ENCODE results near the gene CLINT1. TPM values are rescaled to one million over a fixed set of nuclear protein-coding genes. Genes with fewer than 3 reads are reported as not detected.
A peak's percentile ranks its signal among the peaks of the same experiment; 100 is the strongest.

Gene CLINT1
- total and polyA plus RNA-seq, 2 donors: 44.7 to 54.1 TPM

- no peaks in the 10 kb centered on the region for H3K9me3 ChIP-seq (ENCODE audit: control insufficient read depth in 2 of 2, insufficient read depth in 1 of 2, low read length in 1 of 2)
- peaks cover 9 to 17% of the 10 kb centered on the region in 2 donors for H3K36me3 ChIP-seq (ENCODE audit: control insufficient read depth in 2 of 2, insufficient read depth in 2 of 2, low read length in 1 of 2)
- no peak for DNase-seq (ENCODE audit: low read depth in 6 of 9, low spot score in 9 of 9)
- no peak overlapping the region for H3K4me3 ChIP-seq (ENCODE audit: low read length in 2 of 2)
- H3K27ac ChIP-seq (ENCODE audit: low read depth in 1 of 2, low read length in 1 of 2): no peak overlapping the region
- H3K27me3 ChIP-seq (ENCODE audit: control insufficient read depth in 2 of 2, insufficient read depth in 1 of 2, low read length in 1 of 2): no peaks in the 10 kb centered on the region
- no peaks in the 10 kb centered on the region for H3K4me1 ChIP-seq (ENCODE audit: control insufficient read depth in 2 of 2, insufficient read depth in 2 of 2, low read length in 2 of 2)
- WGBS: over 99% methylated on average over 2 of the region's 2 CpGs
These were observed 40.6 kb downstream of the CLINT1 start for GRCh38 chr5:157818368-157818767.

- no peak for DNase-seq (ENCODE audit: low read depth in 6 of 9, low spot score in 9 of 9)
- H3K9me3 ChIP-seq (ENCODE audit: control insufficient read depth in 2 of 2, insufficient read depth in 1 of 2, low read length in 1 of 2): no peaks in the 10 kb centered on the region
- WGBS: 99% methylated on average over 2 of the region's 2 CpGs
- no peak overlapping the region for H3K4me3 ChIP-seq (ENCODE audit: low read length in 2 of 2)
- no peaks in the 10 kb centered on the region for H3K27me3 ChIP-seq (ENCODE audit: control insufficient read depth in 2 of 2, insufficient read depth in 1 of 2, low read length in 1 of 2)
- no peak overlapping the region for H3K27ac ChIP-seq (ENCODE audit: low read depth in 1 of 2, low read length in 1 of 2)
- peaks cover 9 to 21% of the 10 kb centered on the region in 2 donors for H3K36me3 ChIP-seq (ENCODE audit: control insufficient read depth in 2 of 2, insufficient read depth in 2 of 2, low read length in 1 of 2)
- no peaks in the 10 kb centered on the region for H3K4me1 ChIP-seq (ENCODE audit: control insufficient read depth in 2 of 2, insufficient read depth in 2 of 2, low read length in 2 of 2)
These were observed 41.0 kb downstream of the CLINT1 start for GRCh38 chr5:157817928-157818327.

- Histone ChIP-seq H3K36me3 (ENCODE audit: control insufficient read depth in 2 of 2, insufficient read depth in 2 of 2, low read length in 1 of 2) (peaks cover 9 to 26% of the 10 kb centered on the region in 2 donors), H3K4me1 (ENCODE audit: control insufficient read depth in 2 of 2, insufficient read depth in 2 of 2, low read length in 2 of 2) (no peaks in the 10 kb centered on the region), H3K27me3 (ENCODE audit: control insufficient read depth in 2 of 2, insufficient read depth in 1 of 2, low read length in 1 of 2) (no peaks in the 10 kb centered on the region), H3K27ac (ENCODE audit: low read depth in 1 of 2, low read length in 1 of 2) (no peak overlapping the region), H3K9me3 (ENCODE audit: control insufficient read depth in 2 of 2, insufficient read depth in 1 of 2, low read length in 1 of 2) (no peaks in the 10 kb centered on the region), H3K4me3 (ENCODE audit: low read length in 2 of 2) (no peak overlapping the region)
- DNase-seq (ENCODE audit: low read depth in 6 of 9, low spot score in 9 of 9): no peak
- 97% methylated on average over 5 of the region's 5 CpGs for WGBS
These were observed 41.6 kb downstream of the CLINT1 start for GRCh38 chr5:157817387-157817702.

- Histone ChIP-seq H3K9me3 (ENCODE audit: control insufficient read depth in 2 of 2, insufficient read depth in 1 of 2, low read length in 1 of 2) (no peaks in the 10 kb centered on the region), H3K36me3 (ENCODE audit: control insufficient read depth in 2 of 2, insufficient read depth in 2 of 2, low read length in 1 of 2) (peaks cover 12 to 32% of the 10 kb centered on the region in 2 donors), H3K4me1 (ENCODE audit: control insufficient read depth in 2 of 2, insufficient read depth in 2 of 2, low read length in 2 of 2) (no peaks in the 10 kb centered on the region), H3K27me3 (ENCODE audit: control insufficient read depth in 2 of 2, insufficient read depth in 1 of 2, low read length in 1 of 2) (no peaks in the 10 kb centered on the region), H3K4me3 (ENCODE audit: low read length in 2 of 2) (no peak overlapping the region), H3K27ac (ENCODE audit: low read depth in 1 of 2, low read length in 1 of 2) (no peak overlapping the region)
- 75% methylated on average over 1 of the region's 1 CpG for WGBS
- DNase-seq (ENCODE audit: low read depth in 6 of 9, low spot score in 9 of 9): peak in 2 of 9 donors; percentile 19 to 47
These were observed 42.1 kb downstream of the CLINT1 start for GRCh38 chr5:157816682-157817386.

GRCh38 chr5:157812086-157812485 is 46.9 kb downstream of the CLINT1 start:
- Histone ChIP-seq H3K4me3 (ENCODE audit: low read length in 2 of 2) (no peak overlapping the region), H3K36me3 (ENCODE audit: control insufficient read depth in 2 of 2, insufficient read depth in 2 of 2, low read length in 1 of 2) (peaks cover 22 to 58% of the 10 kb centered on the region in 2 donors), H3K9me3 (ENCODE audit: control insufficient read depth in 2 of 2, insufficient read depth in 1 of 2, low read length in 1 of 2) (no peaks in the 10 kb centered on the region), H3K27me3 (ENCODE audit: control insufficient read depth in 2 of 2, insufficient read depth in 1 of 2, low read length in 1 of 2) (no peaks in the 10 kb centered on the region), H3K4me1 (ENCODE audit: control insufficient read depth in 2 of 2, insufficient read depth in 2 of 2, low read length in 2 of 2) (no peaks in the 10 kb centered on the region), H3K27ac (ENCODE audit: low read depth in 1 of 2, low read length in 1 of 2) (no peak overlapping the region)
- no peak for DNase-seq (ENCODE audit: low read depth in 6 of 9, low spot score in 9 of 9)
- 97% methylated on average over 2 of the region's 2 CpGs for WGBS

- H3K4me3 ChIP-seq (ENCODE audit: low read length in 2 of 2): no peak overlapping the region
- WGBS: over 99% methylated on average over 2 of the region's 2 CpGs
- no peak overlapping the region for H3K27ac ChIP-seq (ENCODE audit: low read depth in 1 of 2, low read length in 1 of 2)
- H3K9me3 ChIP-seq (ENCODE audit: control insufficient read depth in 2 of 2, insufficient read depth in 1 of 2, low read length in 1 of 2): no peaks in the 10 kb centered on the region
- H3K4me1 ChIP-seq (ENCODE audit: control insufficient read depth in 2 of 2, insufficient read depth in 2 of 2, low read length in 2 of 2): no peaks in the 10 kb centered on the region
- H3K27me3 ChIP-seq (ENCODE audit: control insufficient read depth in 2 of 2, insufficient read depth in 1 of 2, low read length in 1 of 2): no peaks in the 10 kb centered on the region
- no peak for DNase-seq (ENCODE audit: low read depth in 6 of 9, low spot score in 9 of 9)
- peaks cover 25 to 68% of the 10 kb centered on the region in 2 donors for H3K36me3 ChIP-seq (ENCODE audit: control insufficient read depth in 2 of 2, insufficient read depth in 2 of 2, low read length in 1 of 2)
These were observed 50.9 kb downstream of the CLINT1 start for GRCh38 chr5:157808043-157808442.

DNA sequence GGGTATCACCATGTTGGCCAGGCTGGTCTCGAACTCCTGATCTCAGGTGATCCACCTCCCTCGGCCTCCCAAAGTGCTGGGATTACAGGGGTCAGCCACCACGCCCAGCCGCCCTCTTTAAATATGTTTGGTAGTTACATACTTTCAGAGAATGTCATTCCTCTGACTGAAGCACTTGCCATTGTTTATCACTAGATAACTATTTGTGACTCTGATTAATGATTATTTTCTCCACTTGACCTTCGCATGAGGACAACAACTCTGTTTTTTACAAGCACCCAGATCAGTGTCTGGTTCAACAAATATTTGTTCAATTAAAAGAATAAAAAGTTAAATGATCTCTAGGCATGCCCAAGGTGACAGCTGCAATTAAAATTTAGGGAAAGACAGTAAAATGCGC is 56.2 kb downstream of the CLINT1 start:
- no peaks in the 10 kb centered on the region for H3K27me3 ChIP-seq (ENCODE audit: control insufficient read depth in 2 of 2, insufficient read depth in 1 of 2, low read length in 1 of 2)
- H3K4me1 ChIP-seq (ENCODE audit: control insufficient read depth in 2 of 2, insufficient read depth in 2 of 2, low read length in 2 of 2): no peaks in the 10 kb centered on the region
- no peak overlapping the region for H3K4me3 ChIP-seq (ENCODE audit: low read length in 2 of 2)
- no peak for DNase-seq (ENCODE audit: low read depth in 6 of 9, low spot score in 9 of 9)
- no peaks in the 10 kb centered on the region for H3K9me3 ChIP-seq (ENCODE audit: control insufficient read depth in 2 of 2, insufficient read depth in 1 of 2, low read length in 1 of 2)
- H3K27ac ChIP-seq (ENCODE audit: low read depth in 1 of 2, low read length in 1 of 2): no peak overlapping the region
- WGBS: 98% methylated on average over 6 of the region's 6 CpGs
- peaks cover 12 to 44% of the 10 kb centered on the region in 2 donors for H3K36me3 ChIP-seq (ENCODE audit: control insufficient read depth in 2 of 2, insufficient read depth in 2 of 2, low read length in 1 of 2)

GRCh38 chr5:157800137-157800536 is 58.8 kb downstream of the CLINT1 start:
- H3K4me1 ChIP-seq (ENCODE audit: control insufficient read depth in 2 of 2, insufficient read depth in 2 of 2, low read length in 2 of 2): no peaks in the 10 kb centered on the region
- no peaks in the 10 kb centered on the region for H3K27me3 ChIP-seq (ENCODE audit: control insufficient read depth in 2 of 2, insufficient read depth in 1 of 2, low read length in 1 of 2)

GRCh38 chr5:157799578-157799977 is 59.4 kb downstream of the CLINT1 start:
- peaks cover 11 to 33% of the 10 kb centered on the region in 2 donors for H3K36me3 ChIP-seq (ENCODE audit: control insufficient read depth in 2 of 2, insufficient read depth in 2 of 2, low read length in 1 of 2)
- no peak overlapping the region for H3K4me3 ChIP-seq (ENCODE audit: low read length in 2 of 2)
- WGBS: 100% methylated on average over 1 of the region's 1 CpG

More at GRCh38 chr5:157800137-157800536, 58.8 kb downstream of the CLINT1 start:
- peaks cover 10 to 39% of the 10 kb centered on the region in 2 donors for H3K36me3 ChIP-seq (ENCODE audit: control insufficient read depth in 2 of 2, insufficient read depth in 2 of 2, low read length in 1 of 2)
- H3K4me3 ChIP-seq (ENCODE audit: low read length in 2 of 2): no peak overlapping the region
- H3K9me3 ChIP-seq (ENCODE audit: control insufficient read depth in 2 of 2, insufficient read depth in 1 of 2, low read length in 1 of 2): no peaks in the 10 kb centered on the region
- no peak overlapping the region for H3K27ac ChIP-seq (ENCODE audit: low read depth in 1 of 2, low read length in 1 of 2)
- DNase-seq (ENCODE audit: low read depth in 6 of 9, low spot score in 9 of 9): no peak
- 99% methylated on average over 1 of the region's 1 CpG for WGBS

More at GRCh38 chr5:157799578-157799977, 59.4 kb downstream of the CLINT1 start:
- H3K9me3 ChIP-seq (ENCODE audit: control insufficient read depth in 2 of 2, insufficient read depth in 1 of 2, low read length in 1 of 2): no peaks in the 10 kb centered on the region
- no peaks in the 10 kb centered on the region for H3K4me1 ChIP-seq (ENCODE audit: control insufficient read depth in 2 of 2, insufficient read depth in 2 of 2, low read length in 2 of 2)
- no peak for DNase-seq (ENCODE audit: low read depth in 6 of 9, low spot score in 9 of 9)
- H3K27ac ChIP-seq (ENCODE audit: low read depth in 1 of 2, low read length in 1 of 2): no peak overlapping the region
- H3K27me3 ChIP-seq (ENCODE audit: control insufficient read depth in 2 of 2, insufficient read depth in 1 of 2, low read length in 1 of 2): no peaks in the 10 kb centered on the region
